NCI-H82 (cell line): ENCODE data around the gene CHN2.
A peak's percentile ranks its signal among the peaks of the same experiment; 100 is the strongest.
"Not testable (repeated sequence)": the region's sequence is repeated elsewhere in the genome, so short reads cannot be mapped to it uniquely, and the experiment has no call there.

ENCODE experiments used
- DNase-seq: peaks from one replicate; lab custom pipeline; 2025; lab: John Stamatoyannopoulos, UW

Gene CHN2

GRCh38 chr7:29256693-29257002, 62.1 kb downstream of the CHN2 start:
- peak; percentile 24 for DNase-seq

DNA sequence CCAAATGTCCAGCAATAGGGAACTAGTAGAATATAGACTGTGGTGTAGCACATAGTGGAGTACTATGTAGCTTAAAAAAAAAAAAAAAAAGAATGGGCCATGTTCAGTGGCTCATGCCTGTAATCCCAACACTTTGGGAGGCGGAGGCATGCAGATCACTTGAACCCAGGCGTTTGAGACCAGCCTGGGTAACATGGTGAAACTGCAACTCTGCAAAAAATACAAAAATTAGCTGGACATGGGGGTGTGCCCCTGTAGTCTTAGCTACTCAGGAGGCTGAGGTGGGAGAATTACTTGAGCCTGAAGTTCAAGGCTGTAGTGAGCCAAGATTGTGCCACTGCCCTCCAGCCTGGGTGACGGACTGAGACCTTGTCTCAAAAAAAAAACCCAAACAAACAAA, 64.4 kb downstream of the CHN2 start:
- no peak for DNase-seq

- DNase-seq, result no peak
These were observed 67.8 kb downstream of the CHN2 start for GRCh38 chr7:29262191-29262917.

DNA sequence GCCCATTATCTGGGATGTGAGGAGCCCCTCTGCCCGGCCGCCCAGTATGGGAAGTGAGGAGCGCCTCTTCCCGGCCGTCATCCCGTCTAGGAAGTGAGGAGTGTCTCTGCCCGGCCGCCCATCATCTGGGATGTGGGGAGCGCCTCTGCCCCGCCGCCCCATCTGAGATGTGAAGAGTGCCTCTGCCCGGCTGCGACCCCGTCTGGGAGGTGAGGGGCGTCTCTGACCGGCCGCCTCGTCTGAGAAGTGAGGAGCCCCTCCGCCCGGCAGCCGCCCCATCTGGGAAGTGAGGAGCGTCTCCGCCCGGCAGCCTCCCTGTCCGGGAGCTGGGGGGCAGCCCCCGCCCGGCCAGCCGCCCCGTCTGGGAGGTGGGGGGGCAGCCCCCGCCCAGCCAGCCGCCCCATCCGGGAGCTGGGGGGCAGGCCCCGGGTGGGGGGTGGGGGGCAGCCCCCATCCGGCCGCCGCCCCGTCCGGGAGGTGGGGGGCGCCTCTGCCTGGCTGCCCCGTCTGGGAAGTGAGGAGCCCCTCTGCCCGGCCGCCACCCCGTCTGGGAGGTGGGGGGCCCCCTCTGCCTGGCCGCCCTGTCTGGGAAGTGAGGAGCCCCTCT, 69.1 kb downstream of the CHN2 start:
- not testable (repeated sequence) for DNase-seq

- DNase-seq, result no peak
These were observed 70.8 kb downstream of the CHN2 start for GRCh38 chr7:29265208-29265923.

- no peak for DNase-seq
These were observed 75.4 kb downstream of the CHN2 start for GRCh38 chr7:29269935-29270334.

- peak; percentile 90 for DNase-seq
These were observed 76.2 kb downstream of the CHN2 start for GRCh38 chr7:29270594-29271318.

DNA sequence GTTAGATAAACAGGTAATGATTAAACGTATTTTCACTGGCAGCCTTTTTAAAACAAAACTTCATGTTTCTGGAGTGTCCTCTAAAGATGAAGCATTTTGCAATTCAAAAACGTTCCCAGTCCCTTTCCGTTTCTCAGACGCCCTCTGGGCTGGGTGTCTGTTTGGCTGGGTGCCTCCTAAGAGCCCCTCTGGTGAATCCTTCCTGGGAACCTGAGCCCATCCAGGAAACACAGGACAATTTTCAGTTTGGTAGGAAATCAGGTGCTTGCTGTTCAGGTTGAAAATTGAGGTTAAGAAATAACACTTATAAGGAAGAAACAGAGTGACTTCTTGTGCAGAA, 76.7 kb downstream of the CHN2 start:
- no peak for DNase-seq

- DNase-seq, result peak; percentile 20
These were observed 77.5 kb downstream of the CHN2 start for GRCh38 chr7:29272057-29272456.

DNA sequence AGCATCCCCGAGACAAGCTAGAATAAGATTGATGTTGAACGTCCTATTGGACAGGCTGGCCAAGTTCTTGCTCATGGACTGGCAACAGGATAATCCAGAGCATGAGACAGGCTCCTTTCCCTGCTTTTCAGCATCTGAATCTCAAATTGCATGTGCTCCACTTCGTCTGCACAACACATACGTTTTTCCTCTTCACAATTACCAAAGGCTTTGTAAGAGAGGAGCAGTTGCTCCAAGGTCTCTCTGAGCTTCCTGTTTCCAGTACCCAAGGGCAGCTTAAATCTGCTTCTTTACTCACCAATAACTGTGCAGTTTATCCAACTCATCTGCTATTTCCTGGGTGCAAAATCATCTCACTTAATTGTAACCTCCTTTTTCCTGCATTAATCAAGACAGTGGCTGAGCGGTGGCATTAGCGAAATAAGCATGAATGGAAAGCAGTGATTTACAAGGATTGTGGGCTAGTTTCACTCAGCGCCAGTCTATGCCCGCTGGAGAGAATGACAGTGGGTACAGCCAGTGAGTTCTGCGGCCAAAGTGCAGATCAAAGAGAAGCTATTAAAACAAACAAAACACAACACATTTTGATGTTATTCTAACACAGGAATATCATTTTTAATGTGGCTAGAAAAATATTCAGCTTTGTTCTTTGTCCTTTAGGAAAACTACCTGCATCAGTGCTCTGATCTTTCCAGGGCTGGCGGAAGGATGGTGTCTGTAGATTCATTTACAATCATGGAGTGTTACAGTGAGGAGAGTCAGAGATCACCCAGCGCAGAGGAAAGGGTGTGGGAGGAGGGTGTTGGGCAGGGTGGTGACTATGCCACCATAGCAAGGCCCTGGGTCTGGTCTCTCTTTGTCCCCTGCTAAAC, 79.8 kb downstream of the CHN2 start:
- no peak for DNase-seq

- DNase-seq, result no peak
These were observed 80.4 kb downstream of the CHN2 start for GRCh38 chr7:29275018-29275318.

DNA sequence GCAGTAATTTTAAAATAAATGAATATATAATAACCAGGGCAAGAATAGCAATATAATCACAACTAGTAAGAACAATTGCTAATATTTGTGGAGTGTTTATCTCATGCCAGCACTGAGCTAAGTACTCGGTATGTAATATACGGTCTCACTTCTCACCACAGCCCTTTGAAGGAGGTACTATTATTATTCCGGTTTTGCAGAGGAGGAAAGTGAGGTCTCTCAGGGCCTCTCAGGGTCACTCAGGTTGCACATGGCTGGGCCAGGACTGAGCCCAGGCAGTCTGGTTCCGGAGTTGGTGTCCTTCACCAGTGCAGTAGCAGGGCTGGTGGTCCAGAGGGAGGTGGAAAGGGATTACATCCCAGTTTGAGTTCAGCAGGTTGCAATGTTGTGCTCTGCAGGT, 80.9 kb downstream of the CHN2 start:
- DNase-seq, result no peak

DNA sequence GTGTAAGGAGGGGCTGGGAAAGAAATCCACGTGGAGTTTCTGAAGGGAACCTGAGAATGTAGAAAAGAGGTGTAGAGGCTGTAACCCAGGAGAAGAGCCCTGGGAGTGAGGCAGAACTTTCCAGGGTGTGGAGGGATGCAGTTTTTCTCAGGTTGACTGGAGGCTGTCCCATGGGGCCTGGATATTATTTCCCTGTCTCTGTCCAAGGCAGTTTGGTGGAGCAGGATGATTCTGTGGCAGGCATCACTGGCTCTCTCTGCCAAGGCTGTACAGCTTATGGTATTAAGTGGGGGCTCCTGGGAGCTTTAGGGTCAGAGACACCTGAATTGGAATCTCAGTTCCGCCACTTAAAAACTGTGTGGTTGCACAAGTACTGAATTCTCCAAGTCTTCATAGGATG, 81.6 kb downstream of the CHN2 start:
- DNase-seq, result peak; percentile 63

GRCh38 chr7:29276806-29277205, 82.2 kb downstream of the CHN2 start:
- no peak for DNase-seq

- no peak for DNase-seq
These were observed 83.1 kb downstream of the CHN2 start for GRCh38 chr7:29277436-29278215.

DNA sequence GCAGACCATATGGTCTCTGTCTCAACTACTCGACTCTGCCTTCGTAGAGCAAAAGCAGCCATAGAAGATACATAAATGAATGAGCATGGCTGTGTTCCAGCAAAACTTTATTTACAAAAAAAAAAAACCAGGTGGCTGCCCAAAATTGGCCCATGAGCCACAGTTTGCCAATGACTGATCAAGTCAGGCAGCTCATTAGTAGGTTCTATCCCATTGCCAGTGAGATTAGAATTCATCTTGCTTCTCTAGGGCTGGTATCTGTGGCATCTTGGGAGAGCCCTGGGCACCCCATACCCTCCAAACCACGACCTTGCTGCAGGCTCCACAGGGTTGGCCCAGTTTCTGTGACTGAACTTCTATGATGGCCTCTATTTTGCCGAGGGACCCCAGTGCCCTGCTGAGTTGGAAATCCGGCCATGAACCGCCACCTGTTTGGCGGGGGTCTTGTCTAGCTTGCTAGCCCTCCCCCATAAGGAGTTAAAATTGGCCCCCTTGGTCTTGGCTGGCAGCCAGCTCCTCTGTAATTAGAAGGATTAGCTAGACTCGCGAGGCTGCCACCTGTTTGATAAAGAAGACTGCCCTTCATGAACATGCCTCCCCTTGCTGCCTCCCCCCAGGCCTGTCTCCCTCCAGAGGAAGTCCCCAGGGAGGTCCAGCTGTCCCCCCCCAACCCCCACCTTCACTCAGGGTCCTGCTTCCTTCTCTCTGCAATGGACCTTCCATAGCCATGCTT, 83.9 kb downstream of the CHN2 start:
- peak; percentile 98 for DNase-seq

DNA sequence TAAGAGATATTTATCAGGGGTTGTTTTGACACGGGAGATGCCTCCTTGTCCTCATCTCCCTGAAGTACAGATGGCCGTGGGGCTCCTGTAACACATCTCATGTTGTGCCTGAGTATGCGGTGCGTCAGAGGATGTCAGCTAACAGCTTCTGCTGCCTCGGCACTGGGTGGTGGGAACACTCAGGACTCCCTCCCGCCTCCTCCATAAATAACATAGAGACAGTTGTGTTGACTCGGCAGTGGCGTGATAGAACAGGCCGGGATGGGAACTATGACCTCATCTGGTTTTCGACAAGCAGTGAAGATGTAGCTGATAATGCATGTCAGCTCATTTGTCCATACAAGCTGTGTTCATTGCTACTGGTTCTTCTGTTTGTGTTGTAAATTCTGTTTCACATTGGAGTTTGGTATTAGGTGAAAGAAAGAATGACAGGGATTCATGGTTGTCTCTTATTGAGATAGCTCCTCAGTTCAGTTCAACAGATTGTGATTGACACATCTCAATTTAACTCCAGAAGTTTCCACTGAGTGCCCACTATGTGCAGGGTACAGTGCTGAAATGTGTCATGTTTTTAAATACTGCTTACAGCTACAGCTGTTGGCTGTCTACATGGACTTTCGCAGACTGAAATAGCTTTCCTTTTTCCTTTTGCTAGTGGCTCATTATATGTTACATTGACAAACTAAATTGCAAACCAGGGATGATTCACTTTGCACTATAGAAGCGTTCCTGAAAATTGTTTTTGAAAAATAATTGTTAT, 87.4 kb downstream of the CHN2 start:
- peak; percentile 87 for DNase-seq

DNA sequence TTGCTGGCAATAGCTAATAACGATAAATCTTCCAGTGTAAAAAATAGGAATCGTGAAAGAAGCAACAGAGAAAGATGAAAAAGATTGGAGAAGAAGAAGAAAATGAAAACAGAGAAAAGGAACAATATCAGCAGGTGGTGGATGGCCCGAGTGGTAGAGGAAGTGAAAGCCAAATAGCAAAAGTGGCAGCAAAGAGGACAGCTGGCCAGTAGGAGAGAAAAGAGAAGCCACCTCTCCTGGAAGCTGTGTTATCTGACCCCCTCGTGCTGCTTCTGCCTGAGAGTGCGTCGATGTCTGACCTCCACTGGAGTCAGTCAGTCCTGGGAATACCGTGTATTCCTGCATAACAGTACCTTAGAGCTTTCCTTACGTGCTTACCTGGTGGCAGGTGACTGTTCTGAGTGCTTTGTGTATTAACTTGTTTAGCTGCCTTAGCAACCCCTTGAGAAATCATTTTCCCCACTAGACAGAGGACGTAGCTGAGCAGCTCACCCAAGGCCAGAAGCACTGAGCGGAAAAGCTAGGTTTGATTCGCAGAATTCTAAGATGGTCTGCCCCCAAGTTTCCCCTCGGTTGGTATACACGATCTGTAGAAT, 88.3 kb downstream of the CHN2 start:
- DNase-seq, result peak; percentile 49

GRCh38 chr7:29284696-29285443, 90.3 kb downstream of the CHN2 start:
- DNase-seq, result no peak
